G401.6 (cell line): ENCODE results near the gene CDKL2.
"Not testable (repeated sequence)": the region's sequence is repeated elsewhere in the genome, so short reads cannot be mapped to it uniquely, and the experiment has no call there.

Experiments used
- FAIRE-seq: peaks from 2 replicates; lab custom pipeline; 2012; peaks lifted over from hg19 to GRCh38; lab: Jason Lieb, UNC

CDKL2 gene

GRCh38 chr4:75552452-75552851 is 77.9 kb downstream of the CDKL2 start:
- no peak for FAIRE-seq

- no peak for FAIRE-seq
Observed at GRCh38 chr4:75549019-75549418, 81.3 kb downstream of the CDKL2 start.

GRCh38 chr4:75547647-75548387 is 82.5 kb downstream of the CDKL2 start:
- FAIRE-seq: no peak

GRCh38 chr4:75545526-75545925 is 84.8 kb downstream of the CDKL2 start:
- no peak for FAIRE-seq

- FAIRE-seq: no peak
Observed at GRCh38 chr4:75544870-75545269, 85.5 kb downstream of the CDKL2 start.

- FAIRE-seq: not testable (repeated sequence)
Observed at GRCh38 chr4:75544220-75544619, 86.1 kb downstream of the CDKL2 start.

GRCh38 chr4:75542824-75543223 is 87.5 kb downstream of the CDKL2 start:
- no peak for FAIRE-seq

GRCh38 chr4:75537308-75537707 is 93.0 kb downstream of the CDKL2 start:
- not testable (repeated sequence) for FAIRE-seq

GRCh38 chr4:75533926-75534325 is 96.4 kb downstream of the CDKL2 start:
- FAIRE-seq: not testable (repeated sequence)

- not testable (repeated sequence) for FAIRE-seq
Observed at GRCh38 chr4:75533339-75533887, 96.9 kb downstream of the CDKL2 start.

GRCh38 chr4:75531536-75532143 is 98.7 kb downstream of the CDKL2 start:
- not testable (repeated sequence) for FAIRE-seq

- FAIRE-seq: no peak
Observed at GRCh38 chr4:75530556-75531322, 99.6 kb downstream of the CDKL2 start.
